Adrenal gland (tissue), 5 donors: ENCODE results near the gene PSTPIP2.
"Not testable (repeated sequence)": the region's sequence is repeated elsewhere in the genome, so short reads cannot be mapped to it uniquely, and the experiment has no call there.

ENCODE experiments used
- POLR2A ChIP-seq, 2 donors: fragments of 450-650 bp; IDR thresholded peaks; one replicate each; pipeline ENCODE4 v1.6.1; 2017; ENCODE audit warnings: antibody characterized with exemption in 2 of 2, mild to moderate bottlenecking in 2 of 2, moderate library complexity in 1 of 2
- TF ChIP-seq, protein P1 (sequence below), 6 experiments: fragments of 450-650 bp in 4 of 6; fragments of 200-600 bp in 2 of 6; sonication (generic) in 1 of 6; IDR thresholded peaks; 1 replicate in 5 of 6; 2 replicates in 1 of 6; pipeline versions ENCODE4 v1.5.1 to v1.8.0; 2016 to 2021; ENCODE audit warnings: antibody characterized with exemption in 6 of 6, mild to moderate bottlenecking in 2 of 6, moderate library complexity in 1 of 6
- donor health status: DM: no; HTN: no; CAD: no.

DNA sequence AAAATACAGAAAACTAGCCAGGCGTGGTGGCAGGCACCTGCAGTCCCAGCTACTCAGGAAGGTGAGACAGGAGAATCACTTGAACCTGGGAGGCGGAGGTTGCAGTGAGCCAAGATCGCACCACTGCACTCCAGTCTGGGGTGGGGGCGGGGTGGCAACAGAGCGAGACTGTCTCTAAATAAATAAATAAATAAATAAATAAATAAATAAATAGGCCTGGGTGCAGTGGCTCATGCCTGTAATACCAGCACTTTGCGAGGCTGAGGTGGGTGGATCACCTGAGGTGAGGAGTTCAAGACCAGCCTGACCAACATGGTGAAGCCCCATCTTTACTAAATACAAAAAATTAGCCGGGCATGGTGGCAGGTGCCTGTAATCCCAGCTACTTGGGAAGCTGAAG is 112.6 kb downstream of the PSTPIP2 start:
- TF ChIP-seq, protein P1, sequence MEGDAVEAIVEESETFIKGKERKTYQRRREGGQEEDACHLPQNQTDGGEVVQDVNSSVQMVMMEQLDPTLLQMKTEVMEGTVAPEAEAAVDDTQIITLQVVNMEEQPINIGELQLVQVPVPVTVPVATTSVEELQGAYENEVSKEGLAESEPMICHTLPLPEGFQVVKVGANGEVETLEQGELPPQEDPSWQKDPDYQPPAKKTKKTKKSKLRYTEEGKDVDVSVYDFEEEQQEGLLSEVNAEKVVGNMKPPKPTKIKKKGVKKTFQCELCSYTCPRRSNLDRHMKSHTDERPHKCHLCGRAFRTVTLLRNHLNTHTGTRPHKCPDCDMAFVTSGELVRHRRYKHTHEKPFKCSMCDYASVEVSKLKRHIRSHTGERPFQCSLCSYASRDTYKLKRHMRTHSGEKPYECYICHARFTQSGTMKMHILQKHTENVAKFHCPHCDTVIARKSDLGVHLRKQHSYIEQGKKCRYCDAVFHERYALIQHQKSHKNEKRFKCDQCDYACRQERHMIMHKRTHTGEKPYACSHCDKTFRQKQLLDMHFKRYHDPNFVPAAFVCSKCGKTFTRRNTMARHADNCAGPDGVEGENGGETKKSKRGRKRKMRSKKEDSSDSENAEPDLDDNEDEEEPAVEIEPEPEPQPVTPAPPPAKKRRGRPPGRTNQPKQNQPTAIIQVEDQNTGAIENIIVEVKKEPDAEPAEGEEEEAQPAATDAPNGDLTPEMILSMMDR (IDR thresholded peaks at IDR 0.05): not testable (repeated sequence)
- TF ChIP-seq POLR2A (IDR thresholded peaks at IDR 0.05): not testable (repeated sequence)
